Measurements from ENCODE around the gene ECHDC1. TPM values are rescaled to one million over a fixed set of nuclear protein-coding genes. Genes with fewer than 3 reads are reported as not detected.

ECHDC1 gene
- total and polyA plus RNA-seq, 9 donors = 51.2 to 70.0 (median 60.5) TPM

GRCh38 chr6:127382413-127382812 lies 39.0 kb upstream of the ECHDC1 start:
- no peak overlapping the region for H3K4me3 ChIP-seq (ENCODE audit: low read length)
- H3K9me3 ChIP-seq (replicated peaks; ENCODE audit: control insufficient read depth, low read depth, low read length) = no peaks in the 10 kb centered on the region
- H3K4me1 ChIP-seq (ENCODE audit: control insufficient read depth, insufficient read depth, low read length) = peaks cover 13% of the 10 kb centered on the region
- no peak for DNase-seq
- H3K36me3 ChIP-seq (ENCODE audit: control insufficient read depth, insufficient read depth, low read length) = no peaks in the 10 kb centered on the region
- no peak overlapping the region for H3K27ac ChIP-seq (ENCODE audit: low read length)
- no CpG with 5 or more reads among the region's 3 CpGs for WGBS (ENCODE audit: insufficient coverage)
- no peaks in the 10 kb centered on the region for H3K27me3 ChIP-seq (ENCODE audit: control insufficient read depth, insufficient read depth, low read length)

GRCh38 chr6:127381384-127381783 lies 38.0 kb upstream of the ECHDC1 start:
- Histone ChIP-seq H3K4me1 (ENCODE audit: control insufficient read depth, insufficient read depth, low read length) (peaks cover 13% of the 10 kb centered on the region), H3K36me3 (ENCODE audit: control insufficient read depth, insufficient read depth, low read length) (no peaks in the 10 kb centered on the region), H3K9me3 (replicated peaks; ENCODE audit: control insufficient read depth, low read depth, low read length) (no peaks in the 10 kb centered on the region), H3K4me3 (ENCODE audit: low read length) (no peak overlapping the region), H3K27ac (ENCODE audit: low read length) (no peak overlapping the region), H3K27me3 (ENCODE audit: control insufficient read depth, insufficient read depth, low read length) (no peaks in the 10 kb centered on the region)
- DNase-seq = no peak
- no CpG with 5 or more reads among the region's 3 CpGs for WGBS (ENCODE audit: insufficient coverage)

GRCh38 chr6:127376685-127377084 lies 33.3 kb upstream of the ECHDC1 start:
- DNase-seq = no peak
- WGBS (ENCODE audit: insufficient coverage) = 70% methylated on average over 1 of the region's 2 CpGs
- no peaks in the 10 kb centered on the region for H3K4me1 ChIP-seq (ENCODE audit: control insufficient read depth, insufficient read depth, low read length)
- peaks cover 11% of the 10 kb centered on the region for H3K9me3 ChIP-seq (replicated peaks; ENCODE audit: control insufficient read depth, low read depth, low read length)
- H3K36me3 ChIP-seq (ENCODE audit: control insufficient read depth, insufficient read depth, low read length) = no peaks in the 10 kb centered on the region
- H3K27ac ChIP-seq (ENCODE audit: low read length) = no peak overlapping the region
- no peak overlapping the region for H3K4me3 ChIP-seq (ENCODE audit: low read length)
- H3K27me3 ChIP-seq (ENCODE audit: control insufficient read depth, insufficient read depth, low read length) = no peaks in the 10 kb centered on the region

GRCh38 chr6:127367023-127367375 lies 23.6 kb upstream of the ECHDC1 start:
- no peaks in the 10 kb centered on the region for H3K27me3 ChIP-seq (ENCODE audit: control insufficient read depth, insufficient read depth, low read length)
- H3K4me1 ChIP-seq (ENCODE audit: control insufficient read depth, insufficient read depth, low read length) = no peaks in the 10 kb centered on the region
- H3K4me3 ChIP-seq (ENCODE audit: low read length) = no peak overlapping the region
- no peak for DNase-seq
- WGBS (ENCODE audit: insufficient coverage) = no CpG with 5 or more reads among the region's 1 CpG
- peaks cover 2% of the 10 kb centered on the region for H3K9me3 ChIP-seq (replicated peaks; ENCODE audit: control insufficient read depth, low read depth, low read length)
- H3K36me3 ChIP-seq (ENCODE audit: control insufficient read depth, insufficient read depth, low read length) = peaks cover 3% of the 10 kb centered on the region
- no peak overlapping the region for H3K27ac ChIP-seq (ENCODE audit: low read length)

- no peak for DNase-seq
Observed at GRCh38 chr6:127366282-127367022, 23.0 kb upstream of the ECHDC1 start.

GRCh38 chr6:127365874-127366273 lies 22.5 kb upstream of the ECHDC1 start:
- no peak for DNase-seq
- no peak overlapping the region for H3K4me3 ChIP-seq (ENCODE audit: low read length)
- peaks cover 3% of the 10 kb centered on the region for H3K36me3 ChIP-seq (ENCODE audit: control insufficient read depth, insufficient read depth, low read length)
- H3K27ac ChIP-seq (ENCODE audit: low read length) = no peak overlapping the region
- H3K27me3 ChIP-seq (ENCODE audit: control insufficient read depth, insufficient read depth, low read length) = no peaks in the 10 kb centered on the region
- peaks cover 2% of the 10 kb centered on the region for H3K9me3 ChIP-seq (replicated peaks; ENCODE audit: control insufficient read depth, low read depth, low read length)
- H3K4me1 ChIP-seq (ENCODE audit: control insufficient read depth, insufficient read depth, low read length) = no peaks in the 10 kb centered on the region
- 100% methylated on average over 2 of the region's 5 CpGs for WGBS (ENCODE audit: insufficient coverage)

More at GRCh38 chr6:127366282-127367022, 23.0 kb upstream of the ECHDC1 start:
- H3K9me3 ChIP-seq (replicated peaks; ENCODE audit: control insufficient read depth, low read depth, low read length) = peaks cover 2% of the 10 kb centered on the region
- H3K4me3 ChIP-seq (ENCODE audit: low read length) = no peak overlapping the region
- WGBS (ENCODE audit: insufficient coverage) = 88% methylated on average over 4 of the region's 5 CpGs
- no peaks in the 10 kb centered on the region for H3K4me1 ChIP-seq (ENCODE audit: control insufficient read depth, insufficient read depth, low read length)
- H3K27ac ChIP-seq (ENCODE audit: low read length) = no peak overlapping the region
- H3K27me3 ChIP-seq (ENCODE audit: control insufficient read depth, insufficient read depth, low read length) = no peaks in the 10 kb centered on the region
- peaks cover 3% of the 10 kb centered on the region for H3K36me3 ChIP-seq (ENCODE audit: control insufficient read depth, insufficient read depth, low read length)

GRCh38 chr6:127352524-127352923 lies 9.1 kb upstream of the ECHDC1 start:
- Histone ChIP-seq H3K36me3 (ENCODE audit: control insufficient read depth, insufficient read depth, low read length) (no peaks in the 10 kb centered on the region), H3K9me3 (replicated peaks; ENCODE audit: control insufficient read depth, low read depth, low read length) (peaks cover 31% of the 10 kb centered on the region), H3K27ac (ENCODE audit: low read length) (no peak overlapping the region), H3K4me1 (ENCODE audit: control insufficient read depth, insufficient read depth, low read length) (no peaks in the 10 kb centered on the region), H3K4me3 (ENCODE audit: low read length) (no peak overlapping the region), H3K27me3 (ENCODE audit: control insufficient read depth, insufficient read depth, low read length) (no peaks in the 10 kb centered on the region)
- no peak for DNase-seq
- no CpG with 5 or more reads among the region's 2 CpGs for WGBS (ENCODE audit: insufficient coverage)

GRCh38 chr6:127349980-127350379 lies 6.6 kb upstream of the ECHDC1 start:
- no peaks in the 10 kb centered on the region for H3K36me3 ChIP-seq (ENCODE audit: control insufficient read depth, insufficient read depth, low read length)
- H3K27ac ChIP-seq (ENCODE audit: low read length) = no peak overlapping the region
- no peak for DNase-seq
- no peaks in the 10 kb centered on the region for H3K27me3 ChIP-seq (ENCODE audit: control insufficient read depth, insufficient read depth, low read length)
- H3K4me3 ChIP-seq (ENCODE audit: low read length) = no peak overlapping the region
- no peaks in the 10 kb centered on the region for H3K4me1 ChIP-seq (ENCODE audit: control insufficient read depth, insufficient read depth, low read length)
- peaks cover 26% of the 10 kb centered on the region for H3K9me3 ChIP-seq (replicated peaks; ENCODE audit: control insufficient read depth, low read depth, low read length)
- no CpG with 5 or more reads among the region's 2 CpGs for WGBS (ENCODE audit: insufficient coverage)

GRCh38 chr6:127348028-127348661 lies 4.7 kb upstream of the ECHDC1 start:
- Histone ChIP-seq H3K27me3 (ENCODE audit: control insufficient read depth, insufficient read depth, low read length) (no peaks in the 10 kb centered on the region), H3K36me3 (ENCODE audit: control insufficient read depth, insufficient read depth, low read length) (no peaks in the 10 kb centered on the region), H3K27ac (ENCODE audit: low read length) (no peak overlapping the region), H3K4me1 (ENCODE audit: control insufficient read depth, insufficient read depth, low read length) (peaks cover 3% of the 10 kb centered on the region), H3K4me3 (ENCODE audit: low read length) (no peak overlapping the region), H3K9me3 (replicated peaks; ENCODE audit: control insufficient read depth, low read depth, low read length) (peaks cover 21% of the 10 kb centered on the region)
- DNase-seq = no peak
- whole genome bisulfite sequencing (ENCODE audit: insufficient coverage) = 94% methylated on average over 7 of the region's 10 CpGs

GRCh38 chr6:127347178-127347577 lies 3.8 kb upstream of the ECHDC1 start:
- H3K27me3 ChIP-seq (ENCODE audit: control insufficient read depth, insufficient read depth, low read length) = no peaks in the 10 kb centered on the region
- no peak overlapping the region for H3K4me3 ChIP-seq (ENCODE audit: low read length)
- no peak for DNase-seq
- peaks cover 6% of the 10 kb centered on the region for H3K4me1 ChIP-seq (ENCODE audit: control insufficient read depth, insufficient read depth, low read length)
- WGBS (ENCODE audit: insufficient coverage) = no CpG with 5 or more reads among the region's 2 CpGs
- H3K36me3 ChIP-seq (ENCODE audit: control insufficient read depth, insufficient read depth, low read length) = no peaks in the 10 kb centered on the region
- H3K9me3 ChIP-seq (replicated peaks; ENCODE audit: control insufficient read depth, low read depth, low read length) = peaks cover 19% of the 10 kb centered on the region
- no peak overlapping the region for H3K27ac ChIP-seq (ENCODE audit: low read length)

All from muscle of leg (tissue), 11 donors.